ENCODE measurements around the gene DAP.
"Not testable (repeated sequence)": the region's sequence is repeated elsewhere in the genome, so short reads cannot be mapped to it uniquely, and the experiment has no call there.

DAP gene

DNA sequence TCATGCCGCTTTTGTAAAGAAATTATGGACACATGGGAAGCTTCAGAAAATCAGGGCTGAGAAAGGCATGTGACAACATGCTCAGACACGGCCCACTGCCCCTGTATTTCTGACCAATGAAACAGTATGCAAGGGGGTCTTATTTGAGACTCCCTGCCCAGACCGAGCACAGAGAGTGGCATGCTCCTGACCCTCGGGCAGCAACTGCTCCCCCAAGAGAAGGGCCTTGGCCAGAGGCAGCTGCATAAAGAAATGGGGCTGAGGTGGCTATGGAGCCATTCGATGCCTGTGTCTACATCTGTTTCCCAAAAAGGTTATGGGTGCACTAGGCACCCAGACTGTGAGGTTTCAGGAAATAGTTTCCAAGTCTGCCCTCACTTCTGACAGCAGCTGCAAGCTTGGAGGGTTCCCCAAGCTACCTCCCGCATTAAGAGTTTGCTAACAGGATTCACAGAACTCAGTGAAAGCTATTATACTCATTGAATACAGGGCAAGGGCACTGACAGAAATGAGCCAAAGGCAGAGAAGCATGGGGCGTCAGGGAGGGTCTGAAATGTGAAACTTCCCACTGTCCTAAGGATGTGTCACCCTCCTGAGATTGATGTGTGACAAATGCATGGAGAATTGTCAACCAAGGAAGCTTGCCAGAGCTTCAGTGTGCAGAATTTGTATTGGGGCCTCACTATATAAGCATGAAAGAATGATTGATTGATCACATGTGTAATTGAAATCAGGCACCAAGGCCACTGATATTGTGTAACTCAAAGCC lies 94.3 kb downstream of the DAP start:
- DNase-seq: no peak
- in situ Hi-C loops (cut with HindIII; ENCODE audit: low pct_ligation_motif_present, low pct_unique_long_range_greater_than_20kb, low sequenced_read_pairs): no loop called here

DNA sequence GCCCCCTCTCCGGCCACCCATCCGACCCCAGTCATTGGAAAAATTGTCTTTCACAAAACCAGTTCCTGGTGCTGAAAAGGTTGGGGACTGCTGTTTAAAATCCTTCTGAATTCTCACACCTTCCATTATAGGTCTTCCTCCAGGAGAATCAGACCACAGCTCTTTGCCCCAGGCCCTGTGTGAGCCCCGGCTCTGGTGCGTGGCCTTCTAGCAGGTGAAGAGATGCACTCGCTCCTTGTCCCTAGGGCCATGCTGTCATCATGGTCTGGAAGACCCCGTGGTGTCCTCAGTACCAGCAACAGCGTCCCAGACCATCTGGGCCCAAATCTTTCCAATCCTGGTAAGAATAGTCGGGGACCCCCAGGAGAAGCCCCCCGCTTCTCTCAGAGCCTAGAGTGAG lies 95.2 kb downstream of the DAP start:
- no peak for DNase-seq
- in situ Hi-C loops (cut with HindIII; ENCODE audit: low pct_ligation_motif_present, low pct_unique_long_range_greater_than_20kb, low sequenced_read_pairs): no loop called here

DNA sequence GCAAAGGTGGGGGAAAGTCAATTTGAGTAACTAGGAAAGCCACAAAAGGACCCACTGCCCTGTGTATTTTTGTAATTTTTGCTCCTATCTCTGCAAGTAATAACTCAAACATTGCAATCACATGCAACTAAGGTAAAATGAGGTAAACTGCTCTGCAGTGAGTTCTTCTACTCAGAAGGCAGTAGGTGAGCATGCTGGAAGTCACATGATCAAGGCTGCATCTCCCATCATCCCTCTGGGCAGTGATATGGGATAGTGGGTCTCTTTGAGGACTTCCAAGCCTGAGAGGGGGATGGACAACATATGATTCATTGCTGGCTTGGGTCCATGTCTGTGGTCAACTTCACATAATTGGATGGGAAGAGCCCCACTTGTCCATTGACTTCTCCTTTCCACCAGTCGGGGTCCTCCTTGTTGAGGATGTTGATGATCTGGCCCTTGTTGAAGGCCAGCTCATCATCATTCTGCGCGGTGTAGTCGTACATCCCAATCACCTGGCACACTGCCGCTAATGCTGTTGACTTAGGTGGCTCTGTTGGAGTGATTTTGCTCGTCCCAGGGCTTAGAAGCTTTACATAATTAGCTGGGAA lies 96.8 kb downstream of the DAP start:
- in situ Hi-C loops (cut with HindIII; ENCODE audit: low pct_ligation_motif_present, low pct_unique_long_range_greater_than_20kb, low sequenced_read_pairs): not testable (repeated sequence)
- peak; percentile 23 for DNase-seq

DNA sequence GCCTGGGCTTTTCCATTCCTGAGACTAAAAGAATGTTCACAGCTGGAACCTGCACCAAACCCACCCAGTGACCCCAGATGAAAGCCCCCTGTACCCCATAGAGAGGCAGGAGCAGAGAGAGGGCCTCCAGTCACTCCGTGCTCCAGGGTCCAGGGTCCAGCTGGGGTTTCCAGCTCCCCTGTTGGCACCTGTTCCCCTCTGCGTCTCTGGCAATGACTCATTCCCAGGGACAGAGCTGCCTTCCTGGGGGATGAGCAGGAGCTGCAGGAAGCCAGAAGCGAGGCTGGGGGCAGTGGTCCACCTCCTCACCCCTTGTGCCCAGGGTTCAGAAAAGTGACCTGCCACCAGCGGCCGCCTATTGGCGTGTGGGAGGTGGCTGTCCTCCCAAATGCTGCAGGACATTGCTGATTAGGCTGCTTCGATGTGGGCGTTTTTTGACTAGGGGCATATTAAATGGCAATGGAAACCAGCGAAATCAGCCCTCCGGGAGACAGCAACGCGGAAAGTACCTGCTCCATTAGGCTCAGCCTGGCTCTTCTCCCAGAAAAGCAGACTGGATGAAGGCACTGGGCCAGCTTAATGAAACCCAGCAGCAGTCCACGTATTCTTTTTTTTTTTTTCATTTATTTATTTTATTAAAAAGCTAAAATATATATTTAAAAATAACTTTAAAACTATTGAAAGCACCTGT lies 97.4 kb downstream of the DAP start:
- DNase-seq: peak; percentile 58
- in situ Hi-C loops (cut with HindIII; ENCODE audit: low pct_ligation_motif_present, low pct_unique_long_range_greater_than_20kb, low sequenced_read_pairs): no loop called here

DNA sequence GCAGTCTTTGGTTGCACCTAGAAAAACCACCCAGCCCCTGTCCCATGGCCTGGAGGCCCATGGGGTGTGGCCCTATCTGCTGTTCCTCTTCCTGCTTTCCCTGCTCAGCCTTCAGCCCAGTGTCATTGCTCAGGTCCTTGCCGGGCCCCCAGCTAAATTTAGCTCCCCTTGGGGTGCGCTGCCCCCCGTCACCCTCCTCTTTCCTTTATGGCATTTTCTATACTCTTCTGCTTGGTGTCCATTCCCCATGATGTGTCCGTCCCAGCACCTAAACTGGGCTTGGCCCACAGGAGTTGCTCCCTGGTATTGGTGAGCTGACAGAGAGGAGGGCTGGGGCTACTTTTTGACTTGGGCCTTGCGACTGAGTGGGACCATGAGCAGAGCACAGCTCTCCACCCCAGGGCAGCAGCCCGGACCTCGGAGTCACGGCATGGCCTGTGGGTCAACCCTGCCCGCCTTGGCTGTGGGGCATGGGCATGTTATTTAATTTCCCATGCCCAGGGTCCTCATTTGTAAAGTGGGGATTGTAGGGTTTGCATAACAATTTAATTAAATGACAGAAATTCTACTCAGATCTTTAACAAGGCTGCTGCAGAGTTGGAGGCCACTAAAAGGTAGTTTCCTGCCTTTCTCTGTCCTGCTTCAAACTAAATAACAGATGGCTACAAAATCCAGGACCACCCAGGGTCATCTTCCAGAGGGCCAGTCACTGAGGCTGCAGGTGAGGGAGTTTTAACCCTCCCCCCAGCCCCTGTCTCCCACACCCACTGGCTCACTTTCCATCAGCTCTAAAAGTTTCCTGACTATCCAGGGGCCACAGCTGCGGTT lies 98.2 kb downstream of the DAP start:
- in situ Hi-C loops (cut with HindIII; ENCODE audit: low pct_ligation_motif_present, low pct_unique_long_range_greater_than_20kb, low sequenced_read_pairs): no loop called here

DNA sequence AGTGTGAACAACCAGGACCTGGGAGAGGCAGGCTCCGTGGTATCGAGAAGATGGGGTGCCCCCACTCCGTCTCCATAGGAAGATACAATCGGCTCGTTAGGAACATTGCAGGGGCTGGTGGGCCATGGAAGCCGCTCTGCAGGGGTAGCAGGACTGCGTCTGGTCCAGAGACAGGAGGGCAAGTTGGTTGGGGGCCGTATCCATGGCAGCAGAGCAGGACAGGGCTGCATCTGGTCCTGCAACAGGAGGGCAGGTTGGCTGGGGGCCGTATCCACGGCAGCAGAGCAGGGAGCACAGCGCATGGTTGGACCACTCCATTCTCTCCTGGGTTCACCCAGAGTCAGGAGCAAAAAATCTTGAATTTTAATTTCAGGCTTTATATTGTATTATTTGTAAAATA lies 99.0 kb downstream of the DAP start:
- DNase-seq: no peak
- in situ Hi-C loops (cut with HindIII; ENCODE audit: low pct_ligation_motif_present, low pct_unique_long_range_greater_than_20kb, low sequenced_read_pairs): no loop called here

More for the DNA sequence above, 98.2 kb downstream of the DAP start:
- DNase-seq: no peak

DNA sequence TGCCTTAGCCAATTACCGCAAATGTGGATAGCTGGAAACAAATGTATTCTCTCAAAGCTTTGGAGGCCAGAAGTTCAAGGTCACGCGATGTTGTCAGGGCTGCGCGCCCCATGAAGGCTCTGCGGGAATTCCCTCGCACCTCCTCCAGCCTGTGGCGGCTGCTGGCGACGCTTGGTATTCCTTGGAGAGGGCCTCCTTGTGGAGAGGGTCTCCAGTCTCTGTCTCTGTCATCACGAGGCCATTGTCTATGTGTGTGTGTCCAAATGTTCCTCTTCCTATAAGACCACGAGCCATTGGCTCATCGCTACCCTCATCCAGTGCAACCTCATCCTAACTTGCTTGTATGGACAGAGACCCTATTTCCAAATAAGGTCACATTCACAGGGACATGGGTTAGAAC lies 99.6 kb downstream of the DAP start:
- no peak for DNase-seq
- in situ Hi-C loops (cut with HindIII; ENCODE audit: low pct_ligation_motif_present, low pct_unique_long_range_greater_than_20kb, low sequenced_read_pairs): no loop called here

DNA sequence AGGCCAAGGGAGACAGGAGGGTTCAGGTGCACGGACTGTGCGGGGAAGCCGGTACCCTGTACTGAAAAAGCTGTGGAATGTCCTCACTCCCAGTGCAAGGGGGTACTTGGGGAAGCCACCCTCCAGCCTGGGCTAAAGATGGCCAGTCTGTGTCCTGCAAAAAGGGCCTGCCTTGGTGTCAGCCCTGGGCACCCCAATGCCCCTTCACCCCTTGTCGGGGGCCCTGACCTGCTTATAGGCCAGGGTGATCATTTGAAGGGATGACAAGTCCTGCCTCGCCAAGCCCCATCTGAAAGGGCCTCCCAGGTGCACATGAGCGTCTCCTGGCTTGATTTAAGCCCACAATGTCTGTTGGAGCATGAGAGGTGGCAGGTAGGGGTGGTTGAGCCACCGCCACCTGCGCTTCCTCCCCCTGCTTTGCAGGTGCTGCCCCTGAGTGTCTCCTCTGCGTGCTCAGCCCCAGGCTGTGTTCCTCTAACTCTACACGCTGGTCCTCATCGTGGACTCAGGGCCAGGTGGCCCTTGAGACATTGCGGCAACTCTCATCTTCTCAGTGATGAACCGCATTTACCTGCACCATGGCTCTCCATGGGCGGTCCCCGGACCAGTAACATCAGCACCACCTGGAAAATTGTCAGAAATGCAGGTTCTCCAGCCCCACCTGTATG lies 100.2 kb downstream of the DAP start:
- DNase-seq: no peak

DNA sequence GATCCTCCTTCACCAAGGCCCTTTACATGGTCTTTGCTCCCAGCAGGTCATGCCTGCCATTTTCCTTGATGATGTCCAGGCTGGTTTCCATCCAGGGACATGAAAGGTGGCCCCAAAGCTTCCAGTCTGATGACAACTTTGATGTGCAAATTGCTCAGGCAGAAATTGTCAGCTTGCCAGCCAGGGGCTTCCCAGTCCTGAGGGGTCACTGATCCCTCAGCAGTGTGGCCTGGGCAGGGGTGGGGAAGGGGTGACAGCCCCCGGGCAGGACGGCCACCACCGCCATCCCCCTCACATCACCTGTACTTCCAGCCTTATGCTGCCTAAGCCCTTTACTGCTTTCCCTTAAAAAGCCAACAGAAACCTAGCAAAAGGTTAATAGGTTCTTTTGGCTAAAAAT lies 100.9 kb downstream of the DAP start:
- no peak for DNase-seq
- in situ Hi-C loops (cut with HindIII; ENCODE audit: low pct_ligation_motif_present, low pct_unique_long_range_greater_than_20kb, low sequenced_read_pairs): no loop called here

More for the DNA sequence above, 100.2 kb downstream of the DAP start:
- in situ Hi-C loops (cut with HindIII; ENCODE audit: low pct_ligation_motif_present, low pct_unique_long_range_greater_than_20kb, low sequenced_read_pairs): no loop called here

DNA sequence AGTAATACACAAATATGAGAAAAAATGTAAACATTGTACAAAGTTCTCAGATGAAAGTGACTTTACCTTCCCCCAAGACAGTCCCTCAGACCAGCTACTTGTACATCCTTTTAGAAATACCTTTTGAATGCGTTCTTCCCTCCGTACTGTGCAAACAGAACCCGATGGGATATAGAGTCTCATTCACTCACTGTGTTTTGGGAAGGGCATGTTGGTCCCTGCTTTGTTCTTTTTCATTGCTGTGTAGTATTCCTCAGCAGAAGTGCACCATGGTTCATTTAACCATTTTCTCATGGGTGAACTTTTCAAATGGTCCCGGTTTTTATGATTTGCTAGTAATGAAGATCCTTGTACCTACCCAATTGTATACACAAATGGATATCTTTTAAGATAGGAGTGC lies 102.8 kb downstream of the DAP start:
- no peak for DNase-seq
- in situ Hi-C loops (cut with HindIII; ENCODE audit: low pct_ligation_motif_present, low pct_unique_long_range_greater_than_20kb, low sequenced_read_pairs): no loop called here

DNA sequence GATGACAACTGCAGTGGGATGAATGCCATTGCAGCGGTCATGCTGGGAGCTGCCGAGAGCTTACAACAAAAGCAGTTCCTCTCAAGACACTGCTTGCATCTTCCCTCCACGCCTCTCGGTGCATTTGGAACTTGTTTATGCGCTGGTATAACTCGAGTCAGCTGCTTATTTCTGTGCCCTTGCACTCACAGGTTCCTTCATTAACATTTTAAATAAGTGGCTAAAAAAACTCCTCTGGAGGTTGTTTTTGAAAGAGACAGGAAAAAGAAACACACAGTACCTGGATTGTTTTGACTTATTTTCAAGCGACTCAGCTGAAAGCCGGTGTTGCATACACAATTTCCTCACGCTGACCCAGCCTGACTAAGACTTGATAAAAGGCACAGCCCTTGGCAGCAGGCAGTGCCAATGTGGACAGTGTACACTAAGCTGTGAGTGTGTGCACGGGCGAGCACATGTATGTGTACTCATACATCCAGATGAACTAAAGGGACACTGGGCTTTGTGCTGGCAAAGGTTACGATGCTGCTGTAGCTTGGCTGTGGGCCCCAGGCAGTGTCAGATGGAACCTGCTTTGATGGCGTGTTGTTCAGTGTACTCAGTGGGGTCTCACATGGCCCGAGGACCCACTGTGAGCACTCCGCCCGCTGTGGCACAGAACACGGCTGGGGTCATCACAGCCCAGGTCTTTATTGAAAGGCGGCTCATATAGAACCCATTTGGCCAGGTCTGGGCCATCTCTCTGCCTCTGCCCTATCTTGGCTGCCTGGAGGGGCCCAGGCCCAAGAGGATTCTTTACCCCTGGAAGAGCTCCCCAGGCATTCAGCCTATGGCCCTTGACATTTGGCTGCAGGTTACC lies 104.8 kb downstream of the DAP start:
- no peak for DNase-seq
- in situ Hi-C loops (cut with HindIII; ENCODE audit: low pct_ligation_motif_present, low pct_unique_long_range_greater_than_20kb, low sequenced_read_pairs): no loop called here

DNA sequence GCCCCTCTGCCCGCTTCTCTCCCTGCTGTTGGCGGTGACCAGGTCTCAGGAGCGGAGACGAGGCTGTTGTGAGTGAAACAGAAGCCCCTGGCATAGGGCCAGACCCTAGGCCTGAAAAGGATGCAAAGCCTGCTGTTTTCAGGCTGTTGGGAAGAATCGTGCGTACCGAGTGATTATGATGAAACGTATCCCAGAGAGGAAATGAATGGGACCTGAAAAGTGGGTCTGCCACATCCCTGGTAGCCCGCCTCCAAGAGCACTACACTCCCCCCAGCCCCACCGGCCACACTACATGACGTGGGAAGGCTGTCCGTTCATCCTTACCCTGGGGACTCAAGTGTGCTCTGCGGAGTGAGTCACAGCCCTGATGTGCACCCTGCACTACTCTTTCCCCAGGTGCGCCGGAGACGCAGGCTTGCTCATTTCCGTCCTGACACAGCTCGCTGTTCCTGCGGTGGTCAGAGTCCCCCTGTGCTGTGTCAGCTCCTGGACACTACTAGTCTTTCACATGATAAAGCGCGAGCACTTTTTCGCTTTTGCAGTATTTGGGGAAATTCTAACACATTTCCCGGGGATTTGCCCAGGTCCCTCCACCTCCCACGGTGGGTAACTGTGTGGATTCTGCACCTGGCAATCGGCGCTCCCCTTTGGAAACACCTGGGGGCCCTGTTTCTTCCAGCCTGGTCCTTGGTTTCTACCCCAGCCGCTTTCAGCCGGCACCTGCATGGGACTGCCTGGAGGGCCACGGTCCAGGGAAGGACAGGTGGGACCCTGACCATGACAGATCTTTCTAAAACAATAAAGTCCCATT lies 105.7 kb downstream of the DAP start:
- in situ Hi-C loops (cut with HindIII; ENCODE audit: low pct_ligation_motif_present, low pct_unique_long_range_greater_than_20kb, low sequenced_read_pairs): no loop called here
- DNase-seq: no peak

DNA sequence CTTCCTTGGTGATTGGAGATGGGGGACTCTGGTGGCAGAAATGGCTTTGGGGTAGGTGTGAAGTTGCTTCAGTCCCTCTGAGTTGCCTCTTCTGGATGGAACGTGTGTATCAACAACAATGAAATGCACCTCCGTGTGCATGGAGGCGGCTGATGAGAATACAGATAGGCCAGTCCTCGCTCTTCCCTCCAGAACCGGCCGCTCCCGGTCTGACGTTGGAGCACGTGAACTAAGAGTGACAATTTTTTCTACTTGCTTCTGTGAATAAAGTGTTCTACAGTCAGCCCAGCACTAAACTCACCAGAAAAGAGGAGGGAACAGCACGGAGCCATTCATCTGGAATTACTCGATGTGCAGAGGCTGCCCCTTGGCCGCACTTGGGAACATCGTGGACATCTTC lies 106.5 kb downstream of the DAP start:
- DNase-seq: no peak
- in situ Hi-C loops (cut with HindIII; ENCODE audit: low pct_ligation_motif_present, low pct_unique_long_range_greater_than_20kb, low sequenced_read_pairs): no loop called here

DNA sequence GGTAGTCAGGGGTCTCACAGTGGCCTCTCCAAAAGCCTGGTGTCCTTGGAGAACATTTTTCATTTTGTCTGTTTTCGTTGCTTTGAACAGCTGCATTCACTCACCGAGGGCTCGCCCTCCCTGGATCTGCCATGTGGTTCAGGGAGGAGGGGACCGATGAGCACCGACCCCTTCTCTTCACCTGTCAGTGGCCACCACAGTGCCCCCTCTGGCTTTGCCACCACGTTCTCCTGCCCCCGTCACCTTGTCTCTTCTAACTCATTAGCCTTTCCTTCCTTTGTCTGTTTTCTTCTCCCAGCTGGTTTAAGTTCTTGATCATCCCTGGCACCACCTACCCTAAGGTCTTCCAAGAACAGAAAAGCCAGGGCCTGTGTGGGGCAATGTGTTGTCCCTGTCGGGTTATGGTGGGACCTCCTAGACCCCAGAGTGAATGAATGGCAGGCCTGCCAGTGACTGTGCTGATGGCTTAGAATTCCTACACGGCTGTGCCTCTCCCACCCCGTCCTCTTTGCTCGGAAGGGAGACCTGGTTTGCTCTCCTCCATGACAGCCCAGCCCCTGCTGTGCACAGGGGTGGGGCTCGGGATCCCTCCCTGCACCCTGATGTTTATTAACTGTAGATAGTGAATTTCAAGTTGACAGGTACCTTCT lies 107.2 kb downstream of the DAP start:
- in situ Hi-C loops (cut with HindIII; ENCODE audit: low pct_ligation_motif_present, low pct_unique_long_range_greater_than_20kb, low sequenced_read_pairs): no loop called here
- no peak for DNase-seq

DNA sequence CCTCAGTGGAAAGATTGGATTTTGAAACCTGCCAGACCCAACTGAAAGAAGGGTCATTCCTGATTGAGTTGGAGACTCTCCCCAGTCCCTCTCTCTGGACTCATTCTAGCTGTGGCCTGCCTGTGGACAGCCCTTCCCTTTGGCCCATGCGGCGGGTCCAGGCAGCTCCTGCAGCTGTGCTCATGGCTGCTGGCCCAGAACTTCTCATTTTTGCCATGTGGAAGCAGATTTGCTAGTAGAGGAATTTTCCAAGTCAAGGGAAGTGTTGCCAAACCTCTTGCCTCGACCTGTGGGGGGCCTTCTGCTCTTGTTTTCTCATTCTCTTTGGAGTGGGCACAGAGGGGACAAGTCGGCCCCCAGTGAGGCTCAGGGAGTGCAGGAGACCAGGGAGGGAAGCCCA lies 108.0 kb downstream of the DAP start:
- DNase-seq: no peak
- in situ Hi-C loops (cut with HindIII; ENCODE audit: low pct_ligation_motif_present, low pct_unique_long_range_greater_than_20kb, low sequenced_read_pairs): no loop called here

DNA sequence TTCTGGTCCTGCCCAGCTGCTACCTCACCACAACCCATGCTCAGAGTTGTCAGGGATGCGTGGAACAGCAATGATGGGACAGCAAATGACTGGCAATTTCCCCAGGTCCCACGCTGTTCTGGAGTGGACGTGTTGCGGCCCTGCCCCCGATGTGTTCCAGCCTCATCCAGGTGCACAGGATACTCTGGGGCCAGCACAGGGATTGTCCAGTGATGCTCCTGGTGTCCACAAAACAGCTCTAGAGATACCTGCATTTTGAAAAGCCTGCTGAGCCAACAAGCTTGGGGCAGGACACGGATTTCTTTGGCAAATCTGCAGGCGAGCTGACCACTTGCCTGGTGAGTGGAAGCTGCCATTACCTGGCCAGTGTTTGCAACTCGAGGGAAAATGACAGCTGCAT lies 108.4 kb downstream of the DAP start:
- DNase-seq: no peak
- in situ Hi-C loops (cut with HindIII; ENCODE audit: low pct_ligation_motif_present, low pct_unique_long_range_greater_than_20kb, low sequenced_read_pairs): no loop called here

DNA sequence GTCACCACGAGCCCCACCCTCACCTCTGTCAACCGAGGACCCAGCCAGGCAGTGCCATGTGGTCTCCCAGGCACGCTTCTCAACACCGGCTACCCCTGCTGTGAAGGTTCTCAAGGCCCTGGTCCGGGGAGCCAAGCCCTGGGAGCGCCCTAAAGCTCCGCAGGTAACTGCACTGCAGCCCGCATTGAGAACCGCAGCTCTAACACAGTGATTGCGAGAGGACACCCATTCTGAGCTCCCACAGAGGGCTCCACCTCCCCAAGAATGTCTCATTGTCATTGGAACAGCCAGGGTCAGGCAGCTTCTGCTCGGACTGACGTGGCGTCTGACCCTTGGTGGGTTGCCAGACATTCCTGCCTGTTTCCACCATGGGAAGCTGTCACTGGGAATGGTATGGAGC lies 108.9 kb downstream of the DAP start:
- DNase-seq: no peak
- in situ Hi-C loops (cut with HindIII; ENCODE audit: low pct_ligation_motif_present, low pct_unique_long_range_greater_than_20kb, low sequenced_read_pairs): no loop called here

Data from ACHN (cell line).